ENCODE measurements around the gene DAB2IP. TPM values are rescaled to one million over a fixed set of nuclear protein-coding genes. Genes with fewer than 3 reads are reported as not detected.
A peak's percentile ranks its signal among the peaks of the same experiment; 100 is the strongest.

The DAB2IP gene
- total RNA-seq, 6 experiments from 2014 or later = 15.1 to 21.6 (median 19.0) TPM

GRCh38 chr9:121652021-121652837 is 795 bp downstream of the DAB2IP start:
- Histone ChIP-seq H3K27me3 (no peaks in the 10 kb centered on the region), H3K9me3 (no peaks in the 10 kb centered on the region), H3K36me3 (no peaks in the 10 kb centered on the region), H3K4me1 (peaks cover 0 to 32% (median 13%) of the 10 kb centered on the region in 4 donors), H3K27ac (peak overlapping the region in 2 of 3 donors; percentile 6 to 29), H3K4me3 (peak overlapping the region; percentile 45 to 61 (median 58))
- no peak for TF ChIP-seq POLR2A (IDR thresholded peaks at IDR 0.05)
- TF ChIP-seq CTCF (IDR thresholded peaks at IDR 0.05) = no peak
- WGBS (ENCODE audit: insufficient coverage, low coverage, low lambda C conversion rate, missing lambda C conversion rate) = 12% methylated on average over 16 of the region's 29 CpGs
- ATAC-seq (peak in 1 of 4 donors; percentile 27), DNase-seq (peak in 1 of 3 donors; percentile 37)
- intact Hi-C loops (cut with DNase I) = no loop called here

GRCh38 chr9:121652838-121653231 is 1.4 kb downstream of the DAB2IP start:
- Histone ChIP-seq H3K27ac (no peak overlapping the region), H3K9me3 (no peaks in the 10 kb centered on the region), H3K4me1 (peaks cover 0 to 32% (median 13%) of the 10 kb centered on the region in 4 donors), H3K27me3 (no peaks in the 10 kb centered on the region), H3K4me3 (peak overlapping the region in 2 of 3 donors; percentile 7 to 61), H3K36me3 (no peaks in the 10 kb centered on the region)
- TF ChIP-seq POLR2A (IDR thresholded peaks at IDR 0.05) = no peak
- TF ChIP-seq CTCF (IDR thresholded peaks at IDR 0.05) = no peak
- no peak for ATAC-seq
- intact Hi-C loops (cut with DNase I) = no loop called here
- 17% methylated on average over 1 of the region's 2 CpGs for WGBS (ENCODE audit: insufficient coverage, low coverage, low lambda C conversion rate, missing lambda C conversion rate)
- no peak for DNase-seq

DNA sequence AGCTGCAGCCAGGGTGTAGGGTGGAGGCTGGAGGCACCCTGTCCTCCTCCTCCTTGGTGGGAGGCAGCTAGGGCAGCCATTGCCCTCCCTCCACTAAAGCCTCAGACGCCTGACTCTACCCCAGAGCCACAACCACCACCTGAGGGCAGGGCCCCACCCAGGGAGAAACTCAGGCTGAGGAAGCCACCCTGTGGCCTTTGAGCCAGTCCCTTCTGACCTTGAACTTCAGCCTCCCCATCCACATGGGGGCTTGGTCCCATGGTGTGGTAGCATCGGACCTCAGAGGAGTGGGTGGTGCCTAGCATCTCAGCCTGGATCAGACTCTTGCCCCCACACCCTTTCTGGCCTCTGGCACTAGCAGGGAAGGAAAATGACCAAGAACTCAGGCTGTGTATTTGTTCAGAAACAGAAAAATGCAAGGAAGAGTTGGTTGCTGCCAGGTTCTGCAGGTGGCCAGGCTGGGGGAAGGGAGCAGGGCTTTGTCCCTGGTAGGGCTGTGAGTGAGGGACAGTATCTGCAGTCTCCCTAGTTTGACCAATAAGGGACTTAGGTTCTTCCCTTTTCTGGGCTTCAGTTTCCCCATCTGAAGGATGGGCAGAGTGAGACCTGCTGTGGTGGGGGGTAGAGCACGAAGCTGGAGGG is 3.2 kb downstream of the DAB2IP start:
- intact Hi-C loops (cut with DNase I) = no loop called here
- WGBS (ENCODE audit: insufficient coverage, low coverage, low lambda C conversion rate, missing lambda C conversion rate) = 50% methylated on average over 1 of the region's 3 CpGs
- TF ChIP-seq CTCF (IDR thresholded peaks at IDR 0.05) = no peak
- TF ChIP-seq POLR2A (IDR thresholded peaks at IDR 0.05) = no peak
- Histone ChIP-seq H3K27ac (no peak overlapping the region), H3K4me1 (peaks cover 0 to 39% (median 13%) of the 10 kb centered on the region in 4 donors), H3K4me3 (no peak overlapping the region), H3K27me3 (no peaks in the 10 kb centered on the region), H3K9me3 (no peaks in the 10 kb centered on the region), H3K36me3 (no peaks in the 10 kb centered on the region)
- ATAC-seq (peak in 1 of 4 donors; percentile 21), DNase-seq (no peak)

- H3K27ac ChIP-seq = no peak overlapping the region
- TF ChIP-seq POLR2A (IDR thresholded peaks at IDR 0.05) (no peak), CTCF (IDR thresholded peaks at IDR 0.05) (no peak)
- WGBS (ENCODE audit: insufficient coverage, low coverage, low lambda C conversion rate, missing lambda C conversion rate) = no CpG with 5 or more reads among the region's 3 CpGs
- H3K9me3 ChIP-seq = no peaks in the 10 kb centered on the region
- no peaks in the 10 kb centered on the region for H3K27me3 ChIP-seq
- no peak for DNase-seq
- ATAC-seq = no peak
- intact Hi-C loops (cut with DNase I) = no loop called here
- H3K4me1 ChIP-seq = peaks cover 0 to 35% (median 12%) of the 10 kb centered on the region in 4 donors
- no peaks in the 10 kb centered on the region for H3K36me3 ChIP-seq
- no peak overlapping the region for H3K4me3 ChIP-seq
Observed at GRCh38 chr9:121655231-121655755, 3.9 kb downstream of the DAB2IP start.
